Measurements from ENCODE around the gene TIMM23. TPM values are rescaled to one million over a fixed set of nuclear protein-coding genes. Genes with fewer than 3 reads are reported as not detected.
"Not testable (repeated sequence)": the region's sequence is repeated elsewhere in the genome, so short reads cannot be mapped to it uniquely, and the experiment has no call there.

The TIMM23 gene
- total RNA-seq, 1 experiment from 2014 or later, result 142 TPM

DNA sequence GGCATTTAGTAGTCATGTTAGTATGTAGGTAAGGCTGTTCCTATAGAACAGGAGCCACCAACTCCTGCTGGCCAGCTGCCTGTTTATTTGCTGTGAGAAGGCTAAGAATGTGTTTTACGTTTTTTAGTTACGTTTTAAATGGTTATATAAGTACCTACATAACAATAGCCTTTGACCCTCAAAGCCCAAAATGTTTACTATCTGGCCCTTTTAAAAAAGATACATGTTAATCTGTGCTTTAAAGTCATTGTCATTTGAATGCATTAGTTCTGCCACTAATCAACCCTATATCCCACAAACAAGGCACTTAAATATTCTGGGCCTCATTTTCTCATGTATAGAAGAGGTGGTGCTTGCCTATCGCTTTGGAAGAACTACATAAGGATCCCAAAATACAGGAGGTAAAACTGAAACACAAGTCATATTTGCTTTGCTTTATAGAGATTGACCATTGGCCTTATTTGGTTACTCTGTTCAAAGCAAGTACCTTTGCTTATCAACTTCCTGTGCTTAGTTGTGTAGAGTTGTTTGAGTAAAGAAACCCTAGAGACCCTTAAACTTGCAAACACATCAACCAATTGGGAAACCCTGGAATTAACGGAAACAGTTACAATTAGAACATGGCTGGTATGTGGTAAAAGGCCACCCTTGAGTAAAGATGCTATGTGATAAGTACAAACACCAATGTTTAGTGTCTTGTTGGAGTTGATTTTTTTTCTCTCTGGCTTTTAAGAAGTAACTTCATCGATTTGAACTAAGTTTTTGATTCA lies 25.9 kb downstream of the TIMM23 start:
- CTCF ChIA-PET, result interaction anchor here (0.6 kb wide), 1 partner anchor 24 kb away, joined by 6 read pairs; no protein-coding TSS in a partner anchor
- Histone ChIP-seq H3K36me3 (ENCODE audit: control insufficient read depth, insufficient read depth, low read length) (peaks cover 4% of the 10 kb centered on the region; the same call in 1 of the 2 replicates), H3K4me3 (ENCODE audit: low read depth, low read length) (no peak overlapping the region), H3K27me3 (replicated peaks; ENCODE audit: control insufficient read depth, insufficient read depth, low read length) (no peaks in the 10 kb centered on the region), H3K4me1 (peaks cover 27% of the 10 kb centered on the region), H3K9me3 (no peaks in the 10 kb centered on the region; the same call in 1 of the 2 replicates)
- peak in 1 of 2 experiments; percentile 66 for DNase-seq
- BruUV-seq (replicated peaks), result no TSS peak
- intact Hi-C loops (cut with micrococcal nuclease; ENCODE audit: unreplicated experiment), result loop anchor here (2.0 kb wide), 1 partner anchor 25 kb away; no protein-coding TSS in a partner anchor
- TF ChIP-seq, protein P1, sequence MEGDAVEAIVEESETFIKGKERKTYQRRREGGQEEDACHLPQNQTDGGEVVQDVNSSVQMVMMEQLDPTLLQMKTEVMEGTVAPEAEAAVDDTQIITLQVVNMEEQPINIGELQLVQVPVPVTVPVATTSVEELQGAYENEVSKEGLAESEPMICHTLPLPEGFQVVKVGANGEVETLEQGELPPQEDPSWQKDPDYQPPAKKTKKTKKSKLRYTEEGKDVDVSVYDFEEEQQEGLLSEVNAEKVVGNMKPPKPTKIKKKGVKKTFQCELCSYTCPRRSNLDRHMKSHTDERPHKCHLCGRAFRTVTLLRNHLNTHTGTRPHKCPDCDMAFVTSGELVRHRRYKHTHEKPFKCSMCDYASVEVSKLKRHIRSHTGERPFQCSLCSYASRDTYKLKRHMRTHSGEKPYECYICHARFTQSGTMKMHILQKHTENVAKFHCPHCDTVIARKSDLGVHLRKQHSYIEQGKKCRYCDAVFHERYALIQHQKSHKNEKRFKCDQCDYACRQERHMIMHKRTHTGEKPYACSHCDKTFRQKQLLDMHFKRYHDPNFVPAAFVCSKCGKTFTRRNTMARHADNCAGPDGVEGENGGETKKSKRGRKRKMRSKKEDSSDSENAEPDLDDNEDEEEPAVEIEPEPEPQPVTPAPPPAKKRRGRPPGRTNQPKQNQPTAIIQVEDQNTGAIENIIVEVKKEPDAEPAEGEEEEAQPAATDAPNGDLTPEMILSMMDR (IDR thresholded peaks at IDR 0.05; ENCODE audit: insufficient read depth in 1 of 2, low read depth in 1 of 2, low read length in 1 of 2, severe bottlenecking in 1 of 2, unreplicated experiment in 1 of 2), result no peak
- Mint-ChIP-seq H3K27ac (ENCODE audit: unreplicated experiment) (peak overlapping the region; percentile 57), H3K4me1 (ENCODE audit: low read depth, unreplicated experiment) (peaks cover 31% of the 10 kb centered on the region), H3K36me3 (ENCODE audit: insufficient read depth, unreplicated experiment) (peaks cover 70% of the 10 kb centered on the region), H3K27me3 (ENCODE audit: insufficient read depth, unreplicated experiment) (no peaks in the 10 kb centered on the region), H3K4me3 (ENCODE audit: unreplicated experiment) (peak overlapping the region; percentile 11), H3K9me3 (ENCODE audit: unreplicated experiment) (peaks cover 11% of the 10 kb centered on the region)
- POLR2A ChIA-PET, result no interaction called here

DNA sequence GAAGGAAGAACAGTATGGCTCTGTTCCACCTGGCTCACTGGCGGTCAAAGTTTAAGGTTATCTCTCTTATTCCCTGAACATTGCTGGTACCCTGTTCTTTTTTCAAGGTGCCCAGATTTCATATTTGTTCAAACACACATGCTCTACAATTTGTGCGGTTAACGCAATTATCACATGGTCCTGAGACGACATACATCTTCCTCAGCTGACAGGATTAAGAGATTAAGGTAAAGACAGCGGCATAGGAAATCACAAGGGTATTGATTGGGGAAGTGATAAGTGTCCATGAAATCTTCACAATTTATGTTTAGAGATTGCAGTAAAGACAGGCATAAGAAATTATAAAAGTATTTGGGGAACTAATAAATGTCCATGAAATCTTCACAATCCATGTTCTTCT lies 27.7 kb downstream of the TIMM23 start:
- Mint-ChIP-seq H3K9me3 (ENCODE audit: unreplicated experiment) (peaks cover 11% of the 10 kb centered on the region), H3K4me1 (ENCODE audit: low read depth, unreplicated experiment) (peaks cover 31% of the 10 kb centered on the region), H3K36me3 (ENCODE audit: insufficient read depth, unreplicated experiment) (peaks cover 77% of the 10 kb centered on the region)
- H3K27me3 Mint-ChIP-seq (ENCODE audit: insufficient read depth, unreplicated experiment); CTCF ChIA-PET; H3K4me3 Mint-ChIP-seq (ENCODE audit: unreplicated experiment); H3K36me3 ChIP-seq (ENCODE audit: control insufficient read depth, insufficient read depth, low read length); H3K27ac Mint-ChIP-seq (ENCODE audit: unreplicated experiment); H3K9me3 ChIP-seq; BruUV-seq (replicated peaks); POLR2A ChIA-PET; H3K27me3 ChIP-seq (replicated peaks; ENCODE audit: control insufficient read depth, insufficient read depth, low read length); DNase-seq; H3K4me3 ChIP-seq (ENCODE audit: low read depth, low read length): not testable (repeated sequence)
- H3K4me1 ChIP-seq, result peaks cover 27% of the 10 kb centered on the region
- intact Hi-C loops (cut with micrococcal nuclease; ENCODE audit: unreplicated experiment), result loop anchor here (2.0 kb wide), 1 partner anchor 23 kb away; no protein-coding TSS in a partner anchor

DNA sequence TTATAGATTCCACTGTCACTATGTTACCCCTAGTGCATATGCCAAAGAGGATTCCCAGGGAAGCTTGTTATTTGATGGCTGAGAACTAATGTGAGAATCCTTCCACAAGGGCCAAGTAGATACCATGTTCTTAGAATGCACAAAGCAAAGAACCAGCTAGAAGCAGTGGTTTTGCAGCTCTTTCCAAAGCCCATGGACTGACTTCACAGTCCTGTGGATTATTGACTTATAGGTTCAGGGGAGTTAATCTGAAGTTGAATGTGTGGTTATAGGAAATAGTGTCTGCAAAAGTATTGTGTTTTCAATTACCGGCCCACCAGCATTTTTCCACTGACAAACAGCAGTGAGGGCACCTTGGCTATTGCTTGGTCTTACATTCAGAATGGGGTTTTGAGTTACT lies 28.2 kb downstream of the TIMM23 start:
- Histone ChIP-seq H3K9me3 (no peaks in the 10 kb centered on the region; the same call in 1 of the 2 replicates), H3K4me3 (ENCODE audit: low read depth, low read length) (no peak overlapping the region), H3K27me3 (replicated peaks; ENCODE audit: control insufficient read depth, insufficient read depth, low read length) (no peaks in the 10 kb centered on the region), H3K4me1 (peaks cover 27% of the 10 kb centered on the region), H3K36me3 (ENCODE audit: control insufficient read depth, insufficient read depth, low read length) (peaks cover 6% of the 10 kb centered on the region; the same call in 1 of the 2 replicates)
- TF ChIP-seq, protein P1 (IDR thresholded peaks at IDR 0.05; ENCODE audit: insufficient read depth in 1 of 2, low read depth in 1 of 2, low read length in 1 of 2, severe bottlenecking in 1 of 2, unreplicated experiment in 1 of 2), result no peak
- peaks cover 11% of the 10 kb centered on the region for H3K9me3 Mint-ChIP-seq (ENCODE audit: unreplicated experiment)
- ChIA-PET CTCF (no interaction called here), POLR2A (no interaction called here)
- H3K27ac Mint-ChIP-seq (ENCODE audit: unreplicated experiment), result no peak overlapping the region
- no TSS peak for BruUV-seq (replicated peaks)
- H3K27me3 Mint-ChIP-seq (ENCODE audit: insufficient read depth, unreplicated experiment), result no peaks in the 10 kb centered on the region
- H3K4me1 Mint-ChIP-seq (ENCODE audit: low read depth, unreplicated experiment), result peaks cover 31% of the 10 kb centered on the region
- DNase-seq, result no peak
- peaks cover 83% of the 10 kb centered on the region for H3K36me3 Mint-ChIP-seq (ENCODE audit: insufficient read depth, unreplicated experiment)
- H3K4me3 Mint-ChIP-seq (ENCODE audit: unreplicated experiment), result no peak overlapping the region
- intact Hi-C loops (cut with micrococcal nuclease; ENCODE audit: unreplicated experiment), result no loop called here
